SK-N-SH treated with all-trans-retinoic acid at 6 μM for 48 hours (cell line): ENCODE data around the gene TNFRSF17.
A peak's percentile ranks its signal among the peaks of the same experiment; 100 is the strongest.

Experiments used
- ATAC-seq: fragments of 200-7000 bp; cut with Tn5 transposase; 3 replicates; pipeline ENCODE4 v1.9.1; 2020; ENCODE audit warnings: mild to moderate bottlenecking, moderate library complexity
- ARNTL ChIP-seq: fragments of 450-650 bp; formaldehyde crosslinking; IDR thresholded peaks from 2 replicates; pipeline ENCODE4 v1.5.0; 2020; ENCODE audit warnings: low read depth, mild to moderate bottlenecking, moderate library complexity, borderline replicate concordance
- BACH2 ChIP-seq: fragments of 250-450 bp; sonication (Bioruptor Pico); IDR thresholded peaks from 2 replicates; pipeline ENCODE4 v1.9.0; 2021; ENCODE audit warnings: mild to moderate bottlenecking, borderline replicate concordance
- CSDC2 ChIP-seq: fragments of 250-450 bp; sonication (Bioruptor Pico); IDR thresholded peaks from 2 replicates; pipeline ENCODE4 v1.5.0; 2020; ENCODE audit warnings: mild to moderate bottlenecking, moderate library complexity
- CSRNP3 ChIP-seq: fragments of 250-450 bp; sonication (Bioruptor Pico); IDR thresholded peaks from 2 replicates; pipeline ENCODE4 v1.5.1; 2021; ENCODE audit warnings: mild to moderate bottlenecking, moderate library complexity
- ESRRG ChIP-seq: fragments of 250-450 bp; sonication (Bioruptor Pico); IDR thresholded peaks from 2 replicates; pipeline ENCODE4 v1.6.1; 2021; ENCODE audit warnings: mild to moderate bottlenecking
- OSR1 ChIP-seq: fragments of 250-450 bp; sonication (Bioruptor Pico); IDR thresholded peaks from 2 replicates; pipeline ENCODE4 v1.8.0; 2022; ENCODE audit warnings: moderate library complexity, mild to moderate bottlenecking, inconsistent platforms
- PATZ1 ChIP-seq: fragments of 250-450 bp; sonication (Bioruptor Pico); IDR thresholded peaks from 2 replicates; pipeline ENCODE4 v1.8.0; 2020; ENCODE audit warnings: mild to moderate bottlenecking, moderate library complexity, borderline replicate concordance
- POU6F1 ChIP-seq: fragments of 250-450 bp; sonication (Bioruptor Pico); IDR thresholded peaks from 2 replicates; pipeline ENCODE4 v1.8.0; 2021; ENCODE audit warnings: low read depth, mild to moderate bottlenecking, moderate library complexity, borderline replicate concordance
- PPARA ChIP-seq: fragments of 250-450 bp; sonication (Bioruptor Pico); IDR thresholded peaks from 2 replicates; pipeline ENCODE4 v1.5.0; 2020; ENCODE audit warnings: mild to moderate bottlenecking, borderline replicate concordance
- RARB ChIP-seq: fragments of 250-450 bp; sonication (Bioruptor Pico); IDR thresholded peaks from 2 replicates; pipeline ENCODE4 v1.8.0; 2021; ENCODE audit warnings: mild to moderate bottlenecking, moderate library complexity
- SNAI2 ChIP-seq: fragments of 250-450 bp; sonication (Bioruptor Pico); IDR thresholded peaks from 2 replicates; pipeline ENCODE4 v1.5.0; 2020; ENCODE audit warnings: mild to moderate bottlenecking, moderate library complexity
- TCF4 ChIP-seq: fragments of 250-450 bp; sonication (Bioruptor Pico); IDR thresholded peaks from 2 replicates; pipeline ENCODE4 v1.8.0; 2021; ENCODE audit warnings: mild to moderate bottlenecking, moderate library complexity, borderline replicate concordance
- TOX ChIP-seq: fragments of 250-450 bp; sonication (Bioruptor Pico); IDR thresholded peaks from 2 replicates; pipeline ENCODE4 v1.8.0; 2021; ENCODE audit warnings: mild to moderate bottlenecking, moderate library complexity, borderline replicate concordance
- TSHZ2 ChIP-seq: fragments of 250-450 bp; sonication (Bioruptor Pico); IDR thresholded peaks from 2 replicates; pipeline ENCODE4 v1.5.0; 2020; ENCODE audit warnings: mild to moderate bottlenecking, moderate library complexity
- ZC3H10 ChIP-seq: fragments of 250-450 bp; sonication (Bioruptor Pico); IDR thresholded peaks from 2 replicates; pipeline ENCODE4 v1.5.1; 2021; ENCODE audit warnings: mild to moderate bottlenecking, moderate library complexity
- ZFP3 ChIP-seq: fragments of 250-450 bp; sonication (Bioruptor Pico); IDR thresholded peaks from 2 replicates; pipeline ENCODE4 v1.5.0; 2020; ENCODE audit warnings: mild to moderate bottlenecking, moderate library complexity
- ZFP30 ChIP-seq: fragments of 450-650 bp; formaldehyde crosslinking; IDR thresholded peaks from 2 replicates; pipeline ENCODE4 v1.5.0; 2022; ENCODE audit warnings: mild to moderate bottlenecking, moderate library complexity
- ZNF565 ChIP-seq: fragments of 450-650 bp; formaldehyde crosslinking; conservative IDR thresholded peaks from 2 replicates; pipeline ENCODE4 v1.5.0; 2020; ENCODE audit warnings: low read depth, mild to moderate bottlenecking, moderate library complexity
- ZNF8 ChIP-seq: fragments of 450-650 bp; formaldehyde crosslinking; IDR thresholded peaks from 2 replicates; pipeline ENCODE4 v1.5.0; 2020; ENCODE audit warnings: mild to moderate bottlenecking, moderate library complexity

Gene TNFRSF17

GRCh38 chr16:11964761-11965551, at the start of gene TNFRSF17:
Gene TNFRSF17 (plus strand): TSS chr16:11965210. CDS start chr16:11965325, 115 bp downstream.
- ATAC-seq: no peak; the same call in 2 of the 3 replicates
- no peak for TF ChIP-seq TSHZ2 (CRISPR knock-in tag)
- TF ChIP-seq ZFP30 (CRISPR knock-in tag): no peak
- no peak for TF ChIP-seq PPARA (CRISPR knock-in tag)
- no peak for TF ChIP-seq OSR1 (CRISPR knock-in tag)
- TF ChIP-seq ESRRG (CRISPR knock-in tag): no peak
- TF ChIP-seq ZFP3 (CRISPR knock-in tag): no peak
- TF ChIP-seq CSRNP3 (CRISPR knock-in tag): no peak
- no peak for TF ChIP-seq ZNF8 (CRISPR knock-in tag)
- TF ChIP-seq PATZ1 (CRISPR knock-in tag): no peak
- TF ChIP-seq TOX: no peak
- no peak for TF ChIP-seq ZNF565
- no peak for TF ChIP-seq ARNTL
- TF ChIP-seq POU6F1: no peak
- TF ChIP-seq SNAI2 (CRISPR knock-in tag): no peak
- TF ChIP-seq BACH2 (CRISPR knock-in tag): no peak

- ATAC-seq: peak; percentile 94
- TF ChIP-seq CSRNP3 (CRISPR knock-in tag): no peak
- no peak for TF ChIP-seq ESRRG (CRISPR knock-in tag)
- TF ChIP-seq POU6F1: no peak
- TF ChIP-seq ZFP3 (CRISPR knock-in tag): peak; percentile 89
- no peak for TF ChIP-seq PPARA (CRISPR knock-in tag)
- TF ChIP-seq TCF4 (CRISPR knock-in tag): no peak
- TF ChIP-seq ZFP30 (CRISPR knock-in tag): no peak
- no peak for TF ChIP-seq ZNF8 (CRISPR knock-in tag)
- TF ChIP-seq ZC3H10 (CRISPR knock-in tag): no peak
- TF ChIP-seq BACH2 (CRISPR knock-in tag): no peak
- peak; percentile 93 for TF ChIP-seq TSHZ2 (CRISPR knock-in tag)
- TF ChIP-seq TOX: no peak
- TF ChIP-seq SNAI2 (CRISPR knock-in tag): peak; percentile 93
- no peak for TF ChIP-seq RARB
- TF ChIP-seq CSDC2 (CRISPR knock-in tag): peak; percentile 93; the same call in 1 of the 2 replicates
- TF ChIP-seq PATZ1 (CRISPR knock-in tag): peak; percentile 58; the same call in 1 of the 2 replicates
Observed at GRCh38 chr16:11915644-11916523, 49.1 kb upstream of the TNFRSF17 start, which contains the start of gene GSPT1. Gene GSPT1 (minus strand): TSS chr16:11915956. CDS start chr16:11915720, 236 bp downstream.
